ENCODE data around the gene ZSWIM1. TPM values are rescaled to one million over a fixed set of nuclear protein-coding genes. Genes with fewer than 3 reads are reported as not detected.

ZSWIM1 gene
- total and polyA plus RNA-seq, 2 of the 13 experiments (the other 11 are each of a cell fraction or from before 2014, with no cell fraction given): 9.5 to 11.7 TPM

- TF ChIP-seq HIC2 (CRISPR knock-in tag; IDR thresholded peaks at IDR 0.05; ENCODE audit: low read depth) (no peak), ZNF160 (CRISPR knock-in tag; IDR thresholded peaks at IDR 0.05) (peak; percentile 90), SALL1 (CRISPR knock-in tag; IDR thresholded peaks at IDR 0.05) (peak; percentile 91), DPF2 (CRISPR knock-in tag; IDR thresholded peaks at IDR 0.05; ENCODE audit: borderline replicate concordance, low read depth) (no peak), FOSL1 (CRISPR knock-in tag; IDR thresholded peaks at IDR 0.05; ENCODE audit: borderline replicate concordance) (no peak), ZNF724P (CRISPR knock-in tag; IDR thresholded peaks at IDR 0.05; ENCODE audit: borderline replicate concordance) (peak; percentile 46; the same call in 1 of the 2 replicates), FOXK1 (CRISPR knock-in tag; IDR thresholded peaks at IDR 0.05; ENCODE audit: borderline replicate concordance, low read depth) (peak; percentile 63; the same call in 1 of the 2 replicates), SMAD3 (CRISPR knock-in tag; IDR thresholded peaks at IDR 0.05) (peak; percentile 80), ZNF704 (CRISPR knock-in tag; IDR thresholded peaks at IDR 0.05; ENCODE audit: borderline replicate concordance) (peak; percentile 37; the same call in 1 of the 2 replicates), SP4 (CRISPR knock-in tag; IDR thresholded peaks at IDR 0.05) (peak; percentile 74), SALL2 (CRISPR knock-in tag; IDR thresholded peaks at IDR 0.05) (peak; percentile 81), ZNF207 (IDR thresholded peaks at IDR 0.05; ENCODE audit: borderline replicate concordance) (no peak), MXI1 (IDR thresholded peaks at IDR 0.05; ENCODE audit: borderline replicate concordance, low read depth, low read length) (peak; percentile 82; the same call in 1 of the 3 replicates), ZNF180 (CRISPR knock-in tag; IDR thresholded peaks at IDR 0.05; ENCODE audit: borderline replicate concordance, low read depth) (no peak), ZBTB34 (CRISPR knock-in tag; IDR thresholded peaks at IDR 0.05) (no peak), ZNF761 (CRISPR knock-in tag; conservative IDR thresholded peaks at IDR 0.05) (no peak), PCBP2 (optimal IDR thresholded peaks at IDR 0.05; ENCODE audit: low read depth, low read length, poor library complexity, severe bottlenecking) (no peak), ZNF552 (CRISPR knock-in tag; IDR thresholded peaks at IDR 0.05; ENCODE audit: borderline replicate concordance) (peak; percentile 85), CBX5 (CRISPR knock-in tag; IDR thresholded peaks at IDR 0.05; ENCODE audit: borderline replicate concordance) (peak; percentile 96), MYNN (CRISPR knock-in tag; IDR thresholded peaks at IDR 0.05; ENCODE audit: low read depth) (no peak; the same call in 1 of the 2 replicates), ZNF564 (CRISPR knock-in tag; IDR thresholded peaks at IDR 0.05) (peak; percentile 89), MLX (CRISPR knock-in tag; IDR thresholded peaks at IDR 0.05) (peak; percentile 25; the same call in 1 of the 2 replicates), PTBP1 (IDR thresholded peaks at IDR 0.05; ENCODE audit: low read depth, low read length, poor library complexity, severe bottlenecking) (no peak)
Measured at GRCh38 chr20:45890077-45890984, 9.3 kb downstream of the ZSWIM1 start (continued).
